WTC11 (cell line): Measurements from ENCODE around the gene TNFAIP8L3. TPM values are rescaled to one million over a fixed set of nuclear protein-coding genes. Genes with fewer than 3 reads are reported as not detected.

Source experiments
- ATAC-seq: fragments of 200-7000 bp; cut with Tn5 transposase; 2 replicates; pipeline ENCODE4 v1.10.0; 2021; ENCODE audit warnings: mild to moderate bottlenecking, moderate library complexity
- CTCF ChIA-PET: fragments of 300-600 bp; sonication (Branson Sonifier 250); formaldehyde crosslinking; loops from one replicate; lab custom pipeline; 2021; ENCODE audit warnings: antibody characterized with exemption; lab: Charles Lee
- POLR2A ChIA-PET: fragments of 350-600 bp; sonication (Branson Sonifier 250); formaldehyde crosslinking; loops from one replicate; lab custom pipeline; 2021; ENCODE audit warnings: antibody characterized with exemption; lab: Charles Lee
- DNase-seq: peaks from one replicate; pipeline ENCODE4 v3.0.0; 2021; ENCODE audit warnings: low spot score
- H3K27ac Mint-ChIP-seq: 2 replicates; pipeline ENCODE4 v1.8.0; 2021; ENCODE audit warnings: mixed read lengths
- H3K27me3 Mint-ChIP-seq: 2 replicates; pipeline ENCODE4 v1.8.0; 2021; ENCODE audit warnings: low read depth, mild to moderate bottlenecking, moderate library complexity, mixed read lengths
- H3K36me3 Mint-ChIP-seq: 2 replicates; pipeline ENCODE4 v1.8.0; 2021; ENCODE audit warnings: mixed read lengths
- H3K4me1 Mint-ChIP-seq: 2 replicates; pipeline ENCODE4 v1.8.0; 2022; ENCODE audit warnings: mixed read lengths
- H3K4me3 Mint-ChIP-seq: 2 replicates; pipeline ENCODE4 v1.8.0; 2021; ENCODE audit warnings: mild to moderate bottlenecking, moderate library complexity, mixed read lengths
- H3K9me3 Mint-ChIP-seq: 2 replicates; pipeline ENCODE4 v1.8.0; 2021; ENCODE audit warnings: mixed read lengths
- CREB1 ChIP-seq: sonication (generic); formaldehyde crosslinking; IDR thresholded peaks from 2 replicates; pipeline ENCODE4 v1.8.0; 2023; ENCODE audit warnings: mild to moderate bottlenecking, missing genetic modification reagents
- CREM ChIP-seq: sonication (generic); formaldehyde crosslinking; IDR thresholded peaks from 2 replicates; pipeline ENCODE4 v1.8.1; 2022; ENCODE audit warnings: mild to moderate bottlenecking, missing genetic modification reagents, moderate library complexity
- ESRRA ChIP-seq: sonication (generic); formaldehyde crosslinking; IDR thresholded peaks from 2 replicates; pipeline ENCODE4 v1.8.1; 2022; ENCODE audit warnings: mild to moderate bottlenecking, missing genetic modification reagents, borderline replicate concordance
- ETV6 ChIP-seq: sonication (generic); formaldehyde crosslinking; IDR thresholded peaks from 2 replicates; pipeline ENCODE4 v1.8.1; 2022; ENCODE audit warnings: mild to moderate bottlenecking, missing genetic modification reagents
- GRHL2 ChIP-seq: fragments of 250-450 bp; sonication (Bioruptor Pico); IDR thresholded peaks from 2 replicates; pipeline ENCODE4 v1.8.0; 2022; ENCODE audit warnings: mild to moderate bottlenecking, moderate library complexity; ENCODE audit not compliant: insufficient replicate concordance, severe bottlenecking
- HMGA2 ChIP-seq: fragments of 250-450 bp; sonication (Bioruptor Pico); IDR thresholded peaks from 2 replicates; pipeline ENCODE4 v1.4.0; 2021; ENCODE audit warnings: mild to moderate bottlenecking, moderate library complexity
- JAZF1 ChIP-seq: fragments of 250-450 bp; sonication (Bioruptor Pico); IDR thresholded peaks from 2 replicates; pipeline ENCODE4 v1.9.0; 2021; ENCODE audit warnings: moderate library complexity, mild to moderate bottlenecking, inconsistent platforms
- JUN ChIP-seq: sonication (generic); formaldehyde crosslinking; IDR thresholded peaks from 2 replicates; pipeline ENCODE4 v1.8.0; 2023; ENCODE audit warnings: mild to moderate bottlenecking, missing genetic modification reagents
- NFATC4 ChIP-seq: fragments of 250-450 bp; sonication (Bioruptor Pico); IDR thresholded peaks from 2 replicates; pipeline ENCODE4 v1.9.0; 2021; ENCODE audit warnings: mild to moderate bottlenecking
- NR3C1 ChIP-seq: sonication (generic); formaldehyde crosslinking; conservative IDR thresholded peaks from 2 replicates; pipeline ENCODE4 v1.8.1; 2023; ENCODE audit warnings: low read depth, mild to moderate bottlenecking, missing genetic modification reagents
- PREB ChIP-seq: sonication (generic); formaldehyde crosslinking; IDR thresholded peaks from 2 replicates; pipeline ENCODE4 v1.8.1; 2022; ENCODE audit warnings: mild to moderate bottlenecking, missing genetic modification reagents, moderate library complexity, borderline replicate concordance
- PRRX2 ChIP-seq: fragments of 250-450 bp; sonication (Bioruptor Pico); IDR thresholded peaks from 2 replicates; pipeline ENCODE4 v1.8.0; 2021; ENCODE audit warnings: mild to moderate bottlenecking
- RORB ChIP-seq: fragments of 250-450 bp; sonication (Bioruptor Pico); IDR thresholded peaks from 2 replicates; pipeline ENCODE4 v1.9.0; 2021; ENCODE audit warnings: mild to moderate bottlenecking
- ZNF512 ChIP-seq: sonication (generic); formaldehyde crosslinking; IDR thresholded peaks from 2 replicates; pipeline ENCODE4 v1.8.1; 2022; ENCODE audit warnings: missing genetic modification reagents, borderline replicate concordance
- ZNF671 ChIP-seq: fragments of 250-450 bp; sonication (Bioruptor Pico); IDR thresholded peaks from 2 replicates; pipeline ENCODE4 v1.8.0; 2021; ENCODE audit warnings: mild to moderate bottlenecking
- total RNA-seq: library from RNA; stranded (reverse); gene quantifications from 3 replicates; pipeline ENCODE4 v1.2.3, GENCODE V29; 2021
- TF ChIP-seq, protein P1 (sequence below): sonication (generic); formaldehyde crosslinking; IDR thresholded peaks from 2 replicates; pipeline ENCODE4 v1.8.1; 2023; ENCODE audit warnings: mild to moderate bottlenecking, moderate library complexity, missing genetic modification reagents
- TF ChIP-seq, protein P2 (sequence below): sonication (generic); formaldehyde crosslinking; IDR thresholded peaks from 2 replicates; pipeline ENCODE4 v1.8.0; 2022; ENCODE audit warnings: mild to moderate bottlenecking, missing genetic modification reagents
- TF ChIP-seq, protein P3 (sequence below): fragments of 200-600 bp; IDR thresholded peaks from 2 replicates; pipeline ENCODE4 v1.8.0; 2022; ENCODE audit warnings: antibody characterized with exemption
- TF ChIP-seq, protein P4 (sequence below): sonication (generic); formaldehyde crosslinking; IDR thresholded peaks from 2 replicates; pipeline ENCODE4 v1.8.1; 2022; ENCODE audit warnings: low read depth, missing genetic modification reagents, borderline replicate concordance
- TF ChIP-seq, protein P5 (sequence below): fragments of 250-450 bp; sonication (Bioruptor Pico); IDR thresholded peaks from 2 replicates; pipeline ENCODE4 v1.9.0; 2021; ENCODE audit warnings: mild to moderate bottlenecking, borderline replicate concordance

Gene TNFAIP8L3
- total RNA-seq, 1 experiment from 2014 or later, result 0.39 TPM

DNA sequence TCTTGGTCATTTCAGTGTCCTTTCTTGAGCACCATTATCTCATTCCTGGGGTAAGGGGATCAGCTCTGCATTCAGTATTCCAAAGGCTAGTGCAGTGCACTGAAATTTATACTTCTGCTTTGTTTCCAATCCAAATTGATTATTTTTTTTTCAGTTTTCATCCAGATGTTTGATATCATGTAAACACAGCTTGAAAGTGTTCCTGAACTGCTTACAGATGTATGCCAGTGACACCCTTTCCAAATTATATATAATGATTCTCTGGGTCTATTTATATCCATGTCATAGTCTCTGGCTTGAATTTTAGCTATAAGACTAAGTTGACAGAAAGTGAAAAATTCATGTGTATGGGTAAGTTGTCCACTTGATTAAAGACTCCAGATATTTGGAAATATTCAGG, 11.8 kb upstream of the TNFAIP8L3 start:
- DNase-seq, result no peak
- no peak for ATAC-seq
- peaks cover 12% of the 10 kb centered on the region for H3K4me1 Mint-ChIP-seq
- ChIA-PET CTCF (interaction anchor here (1.5 kb wide), 1 partner anchor 27 kb away, joined by 9 read pairs; no protein-coding TSS in a partner anchor), POLR2A (no interaction called here)
- no peaks in the 10 kb centered on the region for H3K9me3 Mint-ChIP-seq
- peaks cover 3% of the 10 kb centered on the region; the same call in 1 of the 2 replicates for H3K27me3 Mint-ChIP-seq
- TF ChIP-seq, protein P1, sequence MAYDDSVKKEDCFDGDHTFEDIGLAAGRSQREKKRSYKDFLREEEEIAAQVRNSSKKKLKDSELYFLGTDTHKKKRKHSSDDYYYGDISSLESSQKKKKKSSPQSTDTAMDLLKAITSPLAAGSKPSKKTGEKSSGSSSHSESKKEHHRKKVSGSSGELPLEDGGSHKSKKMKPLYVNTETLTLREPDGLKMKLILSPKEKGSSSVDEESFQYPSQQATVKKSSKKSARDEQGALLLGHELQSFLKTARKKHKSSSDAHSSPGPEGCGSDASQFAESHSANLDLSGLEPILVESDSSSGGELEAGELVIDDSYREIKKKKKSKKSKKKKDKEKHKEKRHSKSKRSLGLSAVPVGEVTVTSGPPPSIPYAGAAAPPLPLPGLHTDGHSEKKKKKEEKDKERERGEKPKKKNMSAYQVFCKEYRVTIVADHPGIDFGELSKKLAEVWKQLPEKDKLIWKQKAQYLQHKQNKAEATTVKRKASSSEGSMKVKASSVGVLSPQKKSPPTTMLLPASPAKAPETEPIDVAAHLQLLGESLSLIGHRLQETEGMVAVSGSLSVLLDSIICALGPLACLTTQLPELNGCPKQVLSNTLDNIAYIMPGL (CRISPR knock-in tag), result no peak
- TF ChIP-seq CREM (CRISPR knock-in tag) (no peak), JAZF1 (CRISPR knock-in tag) (no peak), GRHL2 (CRISPR knock-in tag) (no peak), NFATC4 (no peak), NR3C1 (CRISPR knock-in tag) (no peak), PRRX2 (CRISPR knock-in tag) (no peak), ETV6 (CRISPR knock-in tag) (no peak), RORB (CRISPR knock-in tag) (no peak), PREB (CRISPR knock-in tag) (no peak), HMGA2 (no peak), CREB1 (CRISPR knock-in tag) (no peak), ZNF512 (CRISPR knock-in tag) (no peak), JUN (CRISPR knock-in tag) (no peak), ESRRA (CRISPR knock-in tag) (no peak), ZNF671 (CRISPR knock-in tag) (no peak)
- TF ChIP-seq, protein P2, sequence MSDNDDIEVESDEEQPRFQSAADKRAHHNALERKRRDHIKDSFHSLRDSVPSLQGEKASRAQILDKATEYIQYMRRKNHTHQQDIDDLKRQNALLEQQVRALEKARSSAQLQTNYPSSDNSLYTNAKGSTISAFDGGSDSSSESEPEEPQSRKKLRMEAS (CRISPR knock-in tag), result no peak
- TF ChIP-seq, protein P3, sequence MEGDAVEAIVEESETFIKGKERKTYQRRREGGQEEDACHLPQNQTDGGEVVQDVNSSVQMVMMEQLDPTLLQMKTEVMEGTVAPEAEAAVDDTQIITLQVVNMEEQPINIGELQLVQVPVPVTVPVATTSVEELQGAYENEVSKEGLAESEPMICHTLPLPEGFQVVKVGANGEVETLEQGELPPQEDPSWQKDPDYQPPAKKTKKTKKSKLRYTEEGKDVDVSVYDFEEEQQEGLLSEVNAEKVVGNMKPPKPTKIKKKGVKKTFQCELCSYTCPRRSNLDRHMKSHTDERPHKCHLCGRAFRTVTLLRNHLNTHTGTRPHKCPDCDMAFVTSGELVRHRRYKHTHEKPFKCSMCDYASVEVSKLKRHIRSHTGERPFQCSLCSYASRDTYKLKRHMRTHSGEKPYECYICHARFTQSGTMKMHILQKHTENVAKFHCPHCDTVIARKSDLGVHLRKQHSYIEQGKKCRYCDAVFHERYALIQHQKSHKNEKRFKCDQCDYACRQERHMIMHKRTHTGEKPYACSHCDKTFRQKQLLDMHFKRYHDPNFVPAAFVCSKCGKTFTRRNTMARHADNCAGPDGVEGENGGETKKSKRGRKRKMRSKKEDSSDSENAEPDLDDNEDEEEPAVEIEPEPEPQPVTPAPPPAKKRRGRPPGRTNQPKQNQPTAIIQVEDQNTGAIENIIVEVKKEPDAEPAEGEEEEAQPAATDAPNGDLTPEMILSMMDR, result no peak
- TF ChIP-seq, protein P4, sequence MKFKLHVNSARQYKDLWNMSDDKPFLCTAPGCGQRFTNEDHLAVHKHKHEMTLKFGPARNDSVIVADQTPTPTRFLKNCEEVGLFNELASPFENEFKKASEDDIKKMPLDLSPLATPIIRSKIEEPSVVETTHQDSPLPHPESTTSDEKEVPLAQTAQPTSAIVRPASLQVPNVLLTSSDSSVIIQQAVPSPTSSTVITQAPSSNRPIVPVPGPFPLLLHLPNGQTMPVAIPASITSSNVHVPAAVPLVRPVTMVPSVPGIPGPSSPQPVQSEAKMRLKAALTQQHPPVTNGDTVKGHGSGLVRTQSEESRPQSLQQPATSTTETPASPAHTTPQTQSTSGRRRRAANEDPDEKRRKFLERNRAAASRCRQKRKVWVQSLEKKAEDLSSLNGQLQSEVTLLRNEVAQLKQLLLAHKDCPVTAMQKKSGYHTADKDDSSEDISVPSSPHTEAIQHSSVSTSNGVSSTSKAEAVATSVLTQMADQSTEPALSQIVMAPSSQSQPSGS, result no peak
- TF ChIP-seq, protein P5, sequence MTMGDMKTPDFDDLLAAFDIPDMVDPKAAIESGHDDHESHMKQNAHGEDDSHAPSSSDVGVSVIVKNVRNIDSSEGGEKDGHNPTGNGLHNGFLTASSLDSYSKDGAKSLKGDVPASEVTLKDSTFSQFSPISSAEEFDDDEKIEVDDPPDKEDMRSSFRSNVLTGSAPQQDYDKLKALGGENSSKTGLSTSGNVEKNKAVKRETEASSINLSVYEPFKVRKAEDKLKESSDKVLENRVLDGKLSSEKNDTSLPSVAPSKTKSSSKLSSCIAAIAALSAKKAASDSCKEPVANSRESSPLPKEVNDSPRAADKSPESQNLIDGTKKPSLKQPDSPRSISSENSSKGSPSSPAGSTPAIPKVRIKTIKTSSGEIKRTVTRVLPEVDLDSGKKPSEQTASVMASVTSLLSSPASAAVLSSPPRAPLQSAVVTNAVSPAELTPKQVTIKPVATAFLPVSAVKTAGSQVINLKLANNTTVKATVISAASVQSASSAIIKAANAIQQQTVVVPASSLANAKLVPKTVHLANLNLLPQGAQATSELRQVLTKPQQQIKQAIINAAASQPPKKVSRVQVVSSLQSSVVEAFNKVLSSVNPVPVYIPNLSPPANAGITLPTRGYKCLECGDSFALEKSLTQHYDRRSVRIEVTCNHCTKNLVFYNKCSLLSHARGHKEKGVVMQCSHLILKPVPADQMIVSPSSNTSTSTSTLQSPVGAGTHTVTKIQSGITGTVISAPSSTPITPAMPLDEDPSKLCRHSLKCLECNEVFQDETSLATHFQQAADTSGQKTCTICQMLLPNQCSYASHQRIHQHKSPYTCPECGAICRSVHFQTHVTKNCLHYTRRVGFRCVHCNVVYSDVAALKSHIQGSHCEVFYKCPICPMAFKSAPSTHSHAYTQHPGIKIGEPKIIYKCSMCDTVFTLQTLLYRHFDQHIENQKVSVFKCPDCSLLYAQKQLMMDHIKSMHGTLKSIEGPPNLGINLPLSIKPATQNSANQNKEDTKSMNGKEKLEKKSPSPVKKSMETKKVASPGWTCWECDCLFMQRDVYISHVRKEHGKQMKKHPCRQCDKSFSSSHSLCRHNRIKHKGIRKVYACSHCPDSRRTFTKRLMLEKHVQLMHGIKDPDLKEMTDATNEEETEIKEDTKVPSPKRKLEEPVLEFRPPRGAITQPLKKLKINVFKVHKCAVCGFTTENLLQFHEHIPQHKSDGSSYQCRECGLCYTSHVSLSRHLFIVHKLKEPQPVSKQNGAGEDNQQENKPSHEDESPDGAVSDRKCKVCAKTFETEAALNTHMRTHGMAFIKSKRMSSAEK (CRISPR knock-in tag), result no peak
- no peak overlapping the region for H3K4me3 Mint-ChIP-seq
- H3K27ac Mint-ChIP-seq, result no peak overlapping the region
- no peaks in the 10 kb centered on the region for H3K36me3 Mint-ChIP-seq
